ENCODE data around the gene TXLNG. TPM values are rescaled to one million over a fixed set of nuclear protein-coding genes. Genes with fewer than 3 reads are reported as not detected.

Gene TXLNG
- total and polyA plus RNA-seq, 2 of the 13 experiments (the other 11 are each of a cell fraction or from before 2014, with no cell fraction given): 13.1 to 15.5 TPM

DNA sequence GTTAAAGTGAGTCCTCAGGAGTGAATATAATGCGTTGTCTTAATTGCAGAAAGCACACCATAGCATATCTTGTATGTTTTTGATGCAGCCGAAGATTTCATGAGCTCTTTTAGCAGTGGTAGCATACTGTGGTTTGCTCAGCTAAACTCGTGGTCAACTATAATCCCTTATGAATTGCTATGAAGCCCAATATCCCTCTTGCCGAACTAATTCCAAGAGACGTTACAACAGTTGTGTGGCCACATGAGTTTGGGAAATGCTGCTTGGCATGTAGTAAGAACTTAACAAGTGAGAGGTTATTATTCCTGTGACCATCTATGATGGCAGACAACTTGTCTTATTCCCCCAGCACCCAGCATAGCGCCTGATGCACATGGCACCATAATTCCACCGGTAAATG, 36.1 kb upstream of the TXLNG start (continued):
- TF ChIP-seq, protein P1, sequence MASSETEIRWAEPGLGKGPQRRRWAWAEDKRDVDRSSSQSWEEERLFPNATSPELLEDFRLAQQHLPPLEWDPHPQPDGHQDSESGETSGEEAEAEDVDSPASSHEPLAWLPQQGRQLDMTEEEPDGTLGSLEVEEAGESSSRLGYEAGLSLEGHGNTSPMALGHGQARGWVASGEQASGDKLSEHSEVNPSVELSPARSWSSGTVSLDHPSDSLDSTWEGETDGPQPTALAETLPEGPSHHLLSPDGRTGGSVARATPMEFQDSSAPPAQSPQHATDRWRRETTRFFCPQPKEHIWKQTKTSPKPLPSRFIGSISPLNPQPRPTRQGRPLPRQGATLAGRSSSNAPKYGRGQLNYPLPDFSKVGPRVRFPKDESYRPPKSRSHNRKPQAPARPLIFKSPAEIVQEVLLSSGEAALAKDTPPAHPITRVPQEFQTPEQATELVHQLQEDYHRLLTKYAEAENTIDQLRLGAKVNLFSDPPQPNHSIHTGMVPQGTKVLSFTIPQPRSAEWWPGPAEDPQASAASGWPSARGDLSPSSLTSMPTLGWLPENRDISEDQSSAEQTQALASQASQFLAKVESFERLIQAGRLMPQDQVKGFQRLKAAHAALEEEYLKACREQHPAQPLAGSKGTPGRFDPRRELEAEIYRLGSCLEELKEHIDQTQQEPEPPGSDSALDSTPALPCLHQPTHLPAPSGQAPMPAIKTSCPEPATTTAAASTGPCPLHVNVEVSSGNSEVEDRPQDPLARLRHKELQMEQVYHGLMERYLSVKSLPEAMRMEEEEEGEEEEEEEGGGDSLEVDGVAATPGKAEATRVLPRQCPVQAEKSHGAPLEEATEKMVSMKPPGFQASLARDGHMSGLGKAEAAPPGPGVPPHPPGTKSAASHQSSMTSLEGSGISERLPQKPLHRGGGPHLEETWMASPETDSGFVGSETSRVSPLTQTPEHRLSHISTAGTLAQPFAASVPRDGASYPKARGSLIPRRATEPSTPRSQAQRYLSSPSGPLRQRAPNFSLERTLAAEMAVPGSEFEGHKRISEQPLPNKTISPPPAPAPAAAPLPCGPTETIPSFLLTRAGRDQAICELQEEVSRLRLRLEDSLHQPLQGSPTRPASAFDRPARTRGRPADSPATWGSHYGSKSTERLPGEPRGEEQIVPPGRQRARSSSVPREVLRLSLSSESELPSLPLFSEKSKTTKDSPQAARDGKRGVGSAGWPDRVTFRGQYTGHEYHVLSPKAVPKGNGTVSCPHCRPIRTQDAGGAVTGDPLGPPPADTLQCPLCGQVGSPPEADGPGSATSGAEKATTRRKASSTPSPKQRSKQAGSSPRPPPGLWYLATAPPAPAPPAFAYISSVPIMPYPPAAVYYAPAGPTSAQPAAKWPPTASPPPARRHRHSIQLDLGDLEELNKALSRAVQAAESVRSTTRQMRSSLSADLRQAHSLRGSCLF (CRISPR knock-in tag; IDR thresholded peaks at IDR 0.05; ENCODE audit: borderline replicate concordance): no peak
- no peak for TF ChIP-seq RAD21 (CRISPR knock-in tag; IDR thresholded peaks at IDR 0.05)
- TF ChIP-seq FOXJ3 (CRISPR knock-in tag; IDR thresholded peaks at IDR 0.05; ENCODE audit: borderline replicate concordance): no peak
- TF ChIP-seq, protein P2, sequence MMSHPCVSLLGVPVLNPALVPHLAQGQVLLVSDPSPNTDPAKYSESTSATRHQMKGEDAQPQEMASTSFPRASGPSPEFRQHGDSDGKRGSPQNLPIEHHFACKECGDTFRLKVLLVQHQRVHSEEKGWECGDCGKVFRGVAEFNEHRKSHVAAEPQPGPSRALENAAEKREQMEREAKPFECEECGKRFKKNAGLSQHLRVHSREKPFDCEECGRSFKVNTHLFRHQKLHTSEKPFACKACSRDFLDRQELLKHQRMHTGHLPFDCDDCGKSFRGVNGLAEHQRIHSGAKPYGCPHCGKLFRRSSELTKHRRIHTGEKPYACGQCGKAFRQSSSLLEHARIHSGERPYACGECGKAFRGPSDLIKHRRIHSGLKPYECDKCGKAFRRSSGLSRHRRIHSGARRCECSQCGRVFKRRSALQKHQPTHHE (CRISPR knock-in tag; IDR thresholded peaks at IDR 0.05; ENCODE audit: borderline replicate concordance): no peak
- no peak for TF ChIP-seq ZNF292 (CRISPR knock-in tag; IDR thresholded peaks at IDR 0.05; ENCODE audit: borderline replicate concordance, low read depth)
- TF ChIP-seq POLR2A (IDR thresholded peaks at IDR 0.05; ENCODE audit: insufficient read depth in 1 of 2, low read depth in 2 of 2, low read length in 2 of 2): no peak
- no peak for TF ChIP-seq KLF12 (CRISPR knock-in tag; IDR thresholded peaks at IDR 0.05; ENCODE audit: borderline replicate concordance)
- TF ChIP-seq MLLT10 (CRISPR knock-in tag; IDR thresholded peaks at IDR 0.05): no peak
- TF ChIP-seq JUNB (CRISPR knock-in tag; IDR thresholded peaks at IDR 0.05; ENCODE audit: borderline replicate concordance): no peak
- TF ChIP-seq IKZF1 (IDR thresholded peaks at IDR 0.05): no peak
